ENCODE measurements around the gene LECT2.

GRCh38 chr5:135979510-135979909 lies 24.7 kb upstream of the LECT2 start:
- TF ChIP-seq CTCF (IDR thresholded peaks at IDR 0.05) (no peak), POLR2A (IDR thresholded peaks at IDR 0.05) (no peak)
